Measurements from ENCODE around the gene IRS1. TPM values are rescaled to one million over a fixed set of nuclear protein-coding genes. Genes with fewer than 3 reads are reported as not detected.

IRS1 gene
- total and polyA plus RNA-seq, 2 of the 4 experiments (the other 2 are of a cell fraction) = 21.1 to 37.1 TPM

DNA sequence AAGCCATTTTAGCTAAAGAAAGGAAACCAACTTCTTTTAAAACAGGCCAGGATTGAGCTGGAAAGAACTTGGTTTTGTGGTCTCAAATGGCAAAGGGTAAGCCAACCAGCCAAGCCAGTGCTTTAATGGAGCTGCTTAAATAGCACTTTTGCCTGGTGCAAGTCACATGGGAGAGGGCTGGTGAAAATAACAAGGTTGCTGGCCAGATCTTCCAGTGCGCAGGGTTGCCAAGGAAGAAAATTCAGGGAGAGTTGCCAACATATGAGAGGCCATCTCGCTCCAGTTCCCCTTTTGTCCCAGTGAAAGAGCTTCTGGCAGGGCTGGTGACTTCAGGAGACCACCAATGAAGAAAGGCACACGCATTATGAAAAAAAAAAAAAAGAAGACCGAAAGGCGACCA lies 57.3 kb downstream of the IRS1 start:
- peaks cover 27% of the 10 kb centered on the region for H3K36me3 ChIP-seq (ENCODE audit: control insufficient read depth, insufficient read depth, low read length)
- no TSS peak for BruUV-seq (replicated peaks)
- DNase-seq (peak; percentile 13), ATAC-seq (ENCODE audit: low read depth) (no peak)
- H3K27me3 ChIP-seq (ENCODE audit: control insufficient read depth, insufficient read depth, low read length) = no peaks in the 10 kb centered on the region
- no peaks in the 10 kb centered on the region; the same call in 1 of the 2 replicates for H3K9me3 ChIP-seq (ENCODE audit: control insufficient read depth, insufficient read depth, low read length)
- peak overlapping the region in 1 of 2 experiments; percentile 15; a peak in 2 of 4 replicates for H4K8ac ChIP-seq (ENCODE audit: low read depth in 2 of 2, low read length in 2 of 2)
- H2BK20ac ChIP-seq (ENCODE audit: low read depth, low read length) = no peak overlapping the region
- H3K9me1 ChIP-seq (ENCODE audit: insufficient read depth, low read length) = peaks cover 13% of the 10 kb centered on the region
- H2AK5ac ChIP-seq (ENCODE audit: low read depth, low read length) = no peak overlapping the region
- H3K23ac ChIP-seq (ENCODE audit: low read depth, low read length) = peak overlapping the region; percentile 60; the same call in 1 of the 2 replicates
- ChIA-PET CTCF (interaction anchor here (0.6 kb wide), 1 partner anchor 17 kb away, joined by 7 read pairs; no protein-coding TSS in a partner anchor), POLR2A (ENCODE audit: unreplicated experiment) (no interaction called here)
- 0 out of 2 replicates have a peak overlapping the region, but pooled peaks have one; percentile 37 for H3K14ac ChIP-seq (replicated peaks; ENCODE audit: low read depth, low read length)
- 0 out of 3 replicates have a peak overlapping the region, but pooled peaks have one; percentile 20 for H2BK15ac ChIP-seq (ENCODE audit: low read depth, low read length)
- intact Hi-C loops (cut with micrococcal nuclease) (loop anchor here (5.0 kb wide), 1 partner anchor 50 kb away; no protein-coding TSS in a partner anchor), dilution Hi-C loops (cut with HindIII; ENCODE audit: low sequenced_read_pairs, unreplicated experiment) (no loop called here), in situ Hi-C loops (cut with MboI; ENCODE audit: low sequenced_read_pairs) (no loop called here)
- peak overlapping the region; percentile 61 for H3K18ac ChIP-seq (ENCODE audit: low read depth, low read length)
- no peak overlapping the region for H2AFZ ChIP-seq (replicated peaks; ENCODE audit: low read length, poor library complexity)
- peaks cover 26% of the 10 kb centered on the region for H3K4me1 ChIP-seq (ENCODE audit: control insufficient read depth, insufficient read depth, low read length)
- H3K56ac ChIP-seq (ENCODE audit: extremely low read depth, insufficient read depth, low read length) = no peak overlapping the region
- H2BK120ac ChIP-seq (ENCODE audit: low read depth, low read length) = no peak overlapping the region
- no peak overlapping the region for H4K91ac ChIP-seq (ENCODE audit: insufficient read depth, low read depth, low read length)
- no peak overlapping the region for H3K4me3 ChIP-seq (ENCODE audit: insufficient read depth, low read depth, low read length)
- H3K4me2 ChIP-seq (ENCODE audit: low read depth, low read length) = peak overlapping the region; percentile 21; the same call in 1 of the 2 replicates
- no CpG with 5 or more reads among the region's 5 CpGs for WGBS, 2 experiments (ENCODE audit: extremely low coverage in 2 of 2, insufficient read length in 1 of 2)
- no peak overlapping the region for H2AK9ac ChIP-seq (replicated peaks; ENCODE audit: low read depth, low read length, poor library complexity)
- H2BK5ac ChIP-seq (ENCODE audit: low read depth, low read length, poor library complexity, severe bottlenecking) = peak overlapping the region; percentile 43
- no peak overlapping the region for H3K9ac ChIP-seq (ENCODE audit: low read depth, low read length)
- peak overlapping the region; percentile 3 for H4K5ac ChIP-seq (ENCODE audit: low read depth, low read length)
- H3K79me1 ChIP-seq (ENCODE audit: low read depth in 1 of 2, low read length in 2 of 2) = peaks cover 16 to 81% of the 10 kb centered on the region in 2 experiments
- H4K20me1 ChIP-seq (ENCODE audit: insufficient read depth, low read length) = peaks cover 68% of the 10 kb centered on the region
- H3K4ac ChIP-seq (ENCODE audit: low read depth, low read length) = peak overlapping the region; percentile 2
- TF ChIP-seq SMC3 (IDR thresholded peaks at IDR 0.05; ENCODE audit: low read depth, low read length) = no peak
- no peak for TF ChIP-seq BHLHE40 (IDR thresholded peaks at IDR 0.05; ENCODE audit: low read depth, low read length)
- TF ChIP-seq MXI1 (IDR thresholded peaks at IDR 0.05; ENCODE audit: borderline replicate concordance, low read depth, low read length) = no peak
- TF ChIP-seq CHD1 (IDR thresholded peaks at IDR 0.05; ENCODE audit: low read depth, low read length) = no peak
- TF ChIP-seq POLR2A (IDR thresholded peaks at IDR 0.05; ENCODE audit: low read depth, low read length) = no peak
- TF ChIP-seq, protein P1, sequence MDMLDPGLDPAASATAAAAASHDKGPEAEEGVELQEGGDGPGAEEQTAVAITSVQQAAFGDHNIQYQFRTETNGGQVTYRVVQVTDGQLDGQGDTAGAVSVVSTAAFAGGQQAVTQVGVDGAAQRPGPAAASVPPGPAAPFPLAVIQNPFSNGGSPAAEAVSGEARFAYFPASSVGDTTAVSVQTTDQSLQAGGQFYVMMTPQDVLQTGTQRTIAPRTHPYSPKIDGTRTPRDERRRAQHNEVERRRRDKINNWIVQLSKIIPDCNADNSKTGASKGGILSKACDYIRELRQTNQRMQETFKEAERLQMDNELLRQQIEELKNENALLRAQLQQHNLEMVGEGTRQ (IDR thresholded peaks at IDR 0.05; ENCODE audit: low read depth, low read length) = no peak
- no peak for TF ChIP-seq RFX5 (IDR thresholded peaks at IDR 0.05; ENCODE audit: low read depth, low read length)
- no peak for TF ChIP-seq MAZ (IDR thresholded peaks at IDR 0.05; ENCODE audit: borderline replicate concordance, low read depth, low read length)
- TF ChIP-seq MAFK (IDR thresholded peaks at IDR 0.05; ENCODE audit: low read depth, low read length) = no peak
- TF ChIP-seq, protein P2, sequence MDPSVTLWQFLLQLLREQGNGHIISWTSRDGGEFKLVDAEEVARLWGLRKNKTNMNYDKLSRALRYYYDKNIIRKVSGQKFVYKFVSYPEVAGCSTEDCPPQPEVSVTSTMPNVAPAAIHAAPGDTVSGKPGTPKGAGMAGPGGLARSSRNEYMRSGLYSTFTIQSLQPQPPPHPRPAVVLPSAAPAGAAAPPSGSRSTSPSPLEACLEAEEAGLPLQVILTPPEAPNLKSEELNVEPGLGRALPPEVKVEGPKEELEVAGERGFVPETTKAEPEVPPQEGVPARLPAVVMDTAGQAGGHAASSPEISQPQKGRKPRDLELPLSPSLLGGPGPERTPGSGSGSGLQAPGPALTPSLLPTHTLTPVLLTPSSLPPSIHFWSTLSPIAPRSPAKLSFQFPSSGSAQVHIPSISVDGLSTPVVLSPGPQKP (IDR thresholded peaks at IDR 0.05; ENCODE audit: borderline replicate concordance, low read depth, low read length) = no peak
- H3K27ac ChIP-seq (ENCODE audit: insufficient read depth, low read length) = peak overlapping the region; percentile 62; the same call in 1 of the 2 replicates

Data from IMR-90 (cell line).